SKM-1 treated with dmso at 0.1 percent for 144 hours (cell line): ENCODE measurements around the gene TVP23A.
A peak's percentile ranks its signal among the peaks of the same experiment; 100 is the strongest.
"Not testable (repeated sequence)": the region's sequence is repeated elsewhere in the genome, so short reads cannot be mapped to it uniquely, and the experiment has no call there.

Source experiments
- DNase-seq: peaks from one replicate; lab custom pipeline; 2025; ENCODE audit not compliant: unreplicated experiment; lab: John Stamatoyannopoulos, UW

Gene TVP23A

DNA sequence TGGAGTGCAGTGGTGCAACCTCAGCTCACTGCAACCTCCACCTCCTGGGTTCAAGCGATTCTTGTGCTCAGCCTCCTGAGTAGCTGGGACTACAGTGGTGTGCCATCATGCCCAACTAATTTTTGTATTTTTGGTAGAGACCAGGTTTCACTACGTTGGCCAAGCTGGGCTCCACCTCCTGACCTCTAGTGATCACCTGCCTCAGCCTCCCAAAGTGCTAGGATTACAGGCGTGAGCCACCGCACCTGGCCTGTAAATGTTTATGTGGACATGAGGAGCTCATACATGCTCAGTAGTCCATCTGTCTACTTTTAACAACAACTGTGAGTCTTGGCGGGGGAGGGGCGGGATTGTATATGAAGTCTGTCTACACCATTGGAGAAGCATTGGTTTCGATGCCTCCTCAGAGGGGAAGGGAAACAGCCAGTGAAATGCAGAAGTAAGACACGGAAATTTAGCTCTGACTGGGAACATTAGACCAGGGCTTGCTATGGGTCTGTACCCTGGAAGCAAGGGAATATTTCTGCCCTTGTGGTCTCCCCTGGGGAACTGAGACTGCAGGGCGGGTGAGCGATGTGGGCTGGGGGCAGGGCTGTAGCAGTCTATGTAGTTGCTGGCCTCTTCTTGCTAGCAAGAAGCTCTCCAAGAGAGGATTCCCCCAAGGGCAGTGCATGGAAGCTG is 65.6 kb downstream of the TVP23A start:
- peak; percentile 88 for DNase-seq

DNA sequence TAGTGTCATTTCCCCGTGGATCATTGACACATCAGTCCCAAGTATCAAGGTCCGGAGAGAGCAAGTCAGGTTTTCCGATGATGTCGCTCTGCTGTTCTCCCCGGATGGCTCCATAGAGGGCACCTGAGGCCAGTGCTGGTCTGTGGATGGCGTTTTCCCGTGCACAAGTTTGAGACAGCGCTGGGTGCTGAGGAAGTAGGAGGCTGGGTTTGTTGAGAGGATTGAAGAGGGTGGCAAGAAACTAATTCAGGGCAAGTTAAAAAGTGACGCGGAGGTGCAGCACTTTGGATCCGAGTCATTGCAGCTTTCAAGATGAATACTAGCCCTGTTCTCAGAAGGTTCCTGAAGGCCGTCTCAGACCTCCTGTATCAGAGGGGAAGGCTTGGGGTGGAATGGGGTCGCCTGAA is 67.3 kb downstream of the TVP23A start:
- DNase-seq: no peak

GRCh38 chr16:10750793-10751192 is 67.8 kb downstream of the TVP23A start:
- no peak for DNase-seq

DNA sequence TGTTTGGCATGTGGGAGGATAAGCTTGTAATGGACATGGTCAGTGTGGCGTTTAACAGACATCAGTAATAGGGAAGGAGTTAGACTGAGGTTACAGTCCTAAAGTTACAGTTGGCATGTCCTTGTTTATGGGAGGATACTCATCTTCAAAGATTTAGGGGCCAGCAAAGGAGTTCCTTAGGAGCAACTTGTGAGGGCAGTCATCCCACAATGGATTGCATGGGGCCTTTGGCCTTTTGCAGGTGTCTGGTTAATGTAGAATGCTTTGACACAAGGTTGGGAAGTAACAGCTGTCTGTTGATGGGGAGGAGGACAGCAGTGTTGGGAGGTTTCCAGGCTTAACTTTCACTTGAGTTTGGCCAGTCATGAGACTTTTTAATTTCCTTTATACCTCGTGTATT is 72.8 kb downstream of the TVP23A start:
- DNase-seq: no peak

DNA sequence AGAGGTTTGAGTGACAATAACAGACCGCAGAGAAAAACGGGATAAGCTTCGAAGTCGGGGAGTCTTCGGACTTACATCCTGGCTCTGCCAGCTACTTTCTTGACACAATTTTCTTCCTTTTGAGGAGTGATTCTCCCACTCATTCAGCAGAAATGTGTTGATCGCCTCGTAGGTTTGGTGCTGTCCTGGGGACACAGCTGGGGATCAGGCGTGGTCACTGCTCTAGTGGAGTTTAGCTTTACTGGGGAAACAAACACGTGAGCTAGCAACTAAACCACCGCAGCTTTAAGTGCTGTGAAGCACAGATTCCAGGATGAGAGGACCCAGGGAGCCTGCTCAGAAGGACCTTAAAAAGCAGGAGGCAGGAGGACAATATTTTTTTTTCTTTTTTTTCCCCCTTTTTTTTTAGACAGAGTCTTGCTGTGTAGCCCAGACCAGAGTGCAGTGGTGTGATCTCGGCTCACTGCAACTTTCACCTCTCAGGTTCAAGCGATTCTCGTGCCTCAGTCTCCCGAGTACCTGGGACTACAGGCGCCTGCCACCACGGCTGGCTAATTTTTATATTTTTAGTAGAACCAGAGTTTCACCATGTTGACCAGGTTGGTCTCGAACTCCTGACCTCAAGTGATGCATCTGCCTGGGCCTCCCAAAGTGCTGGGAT is 74.1 kb downstream of the TVP23A start:
- DNase-seq: no peak

DNA sequence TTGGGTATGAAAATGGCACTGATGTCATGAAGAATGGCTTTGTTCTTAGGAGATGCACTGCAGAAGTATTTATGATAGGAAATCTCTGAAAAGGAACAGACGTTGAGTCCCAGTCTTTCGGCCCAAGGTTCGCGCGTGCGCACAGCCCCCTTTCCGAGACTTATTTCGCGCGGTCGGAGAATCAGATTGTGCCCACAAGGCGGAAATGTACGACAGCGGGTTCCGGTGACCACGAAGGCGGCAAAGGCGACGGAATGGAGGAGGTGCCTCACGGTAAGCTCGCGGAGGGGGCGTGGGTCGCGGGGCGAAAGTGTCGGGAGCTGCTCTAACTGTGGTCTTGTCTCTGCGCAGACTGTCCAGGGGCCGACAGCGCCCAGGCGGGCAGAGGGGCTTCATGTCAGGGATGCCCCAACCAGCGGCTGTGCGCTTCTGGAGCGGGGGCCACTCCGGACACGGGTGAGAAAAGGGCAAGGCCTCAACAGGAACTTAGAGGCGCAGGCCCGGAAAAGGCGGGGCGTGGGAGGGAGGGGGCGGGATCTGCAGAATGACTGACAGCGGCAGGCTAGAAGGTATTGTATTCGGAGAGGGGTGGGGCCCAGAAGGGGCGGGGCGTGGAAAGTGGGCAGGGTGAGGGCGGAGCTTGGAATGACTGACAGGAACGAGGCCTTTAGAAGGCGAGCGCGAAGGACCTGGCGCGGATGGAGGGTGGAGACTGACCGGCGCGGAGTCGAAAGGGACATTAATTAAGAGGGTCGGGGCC is 74.8 kb downstream of the TVP23A start, which contains the start of gene NUBP1:
Gene NUBP1 (plus strand): TSS at position 233 of the 760 bp plus-strand sequence. CDS start 22 bp downstream, at position 255.
- DNase-seq: peak; percentile 89

GRCh38 chr16:10743227-10743609 is 75.4 kb downstream of the TVP23A start:
- no peak for DNase-seq

- DNase-seq: no peak
Measured at GRCh38 chr16:10741844-10742243, 76.8 kb downstream of the TVP23A start.

DNA sequence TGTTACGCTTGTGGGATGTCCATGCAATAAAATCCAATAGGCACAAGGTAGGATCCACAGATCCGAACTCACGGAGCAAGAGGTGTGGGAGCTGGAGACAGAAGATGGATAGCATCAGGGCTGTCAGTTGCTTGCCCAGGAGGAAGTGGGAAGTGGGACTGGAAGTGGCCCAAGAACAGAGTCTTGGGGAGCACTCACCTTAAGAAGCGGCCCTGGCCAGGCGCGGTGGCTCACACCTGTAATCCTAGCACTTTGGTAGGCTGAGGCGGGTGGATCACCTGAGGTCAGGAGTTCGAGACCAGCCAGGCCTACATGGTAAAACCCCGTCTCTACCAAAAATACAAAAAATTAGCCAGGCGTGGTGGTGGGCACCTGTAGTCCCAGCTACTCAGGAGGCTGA is 77.3 kb downstream of the TVP23A start:
- not testable (repeated sequence) for DNase-seq

DNA sequence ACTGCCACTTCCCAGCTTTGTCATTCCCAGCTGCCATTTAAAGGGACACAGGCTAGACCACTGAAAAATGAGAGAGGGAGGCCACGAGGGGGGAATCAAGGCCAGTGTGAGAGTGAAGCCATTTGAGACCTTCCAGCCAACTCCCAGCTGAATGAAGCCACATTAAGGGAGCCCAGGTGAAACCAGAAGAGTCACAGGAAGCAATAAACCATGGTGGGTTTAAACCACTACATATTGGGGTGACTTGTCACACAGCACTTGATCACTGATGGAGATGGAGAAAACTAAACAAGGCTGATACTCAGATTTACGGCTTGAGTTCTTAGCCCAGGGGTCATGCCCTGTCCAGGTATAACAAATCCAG is 77.8 kb downstream of the TVP23A start:
- no peak for DNase-seq

DNA sequence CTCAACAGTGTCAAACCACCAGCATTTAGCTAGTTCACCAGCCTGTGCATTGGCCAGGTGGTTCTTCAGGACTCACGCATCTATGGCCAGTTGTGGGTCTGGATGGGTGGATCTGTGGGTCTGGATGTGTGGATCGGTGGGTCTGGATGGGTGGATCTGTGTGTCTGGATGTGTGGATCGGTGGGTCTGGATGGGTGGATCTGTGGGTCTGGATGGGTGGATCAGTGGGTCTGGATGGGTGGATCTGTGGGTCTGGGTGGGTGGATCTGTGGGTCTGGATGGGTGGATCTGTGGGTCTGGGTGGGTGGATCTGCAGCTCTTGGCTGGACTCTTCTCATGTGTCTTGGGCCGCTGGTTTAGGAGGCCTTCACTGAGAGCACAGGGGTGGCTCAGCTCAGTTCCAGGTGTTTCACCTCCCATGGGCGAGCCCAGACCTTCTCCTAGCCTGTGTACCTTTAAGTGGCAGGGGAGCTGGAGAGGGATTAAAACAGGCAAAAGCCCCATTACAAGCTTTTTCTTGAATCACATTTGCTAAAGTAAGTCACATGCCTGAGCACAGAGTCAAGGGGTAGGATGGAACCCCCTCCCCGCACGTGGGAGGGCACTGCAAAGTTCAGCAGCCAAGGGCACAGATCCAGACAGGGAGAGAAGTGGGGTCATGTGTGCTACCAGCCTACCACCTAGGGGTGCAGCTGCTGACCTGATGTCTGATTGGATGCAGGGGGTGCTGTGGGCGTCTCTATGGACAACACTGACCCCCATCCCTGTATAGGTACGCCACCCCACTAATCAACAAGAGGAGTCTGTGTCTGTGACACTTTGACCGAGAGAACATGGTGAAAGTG is 78.4 kb downstream of the TVP23A start:
- no peak for DNase-seq

DNA sequence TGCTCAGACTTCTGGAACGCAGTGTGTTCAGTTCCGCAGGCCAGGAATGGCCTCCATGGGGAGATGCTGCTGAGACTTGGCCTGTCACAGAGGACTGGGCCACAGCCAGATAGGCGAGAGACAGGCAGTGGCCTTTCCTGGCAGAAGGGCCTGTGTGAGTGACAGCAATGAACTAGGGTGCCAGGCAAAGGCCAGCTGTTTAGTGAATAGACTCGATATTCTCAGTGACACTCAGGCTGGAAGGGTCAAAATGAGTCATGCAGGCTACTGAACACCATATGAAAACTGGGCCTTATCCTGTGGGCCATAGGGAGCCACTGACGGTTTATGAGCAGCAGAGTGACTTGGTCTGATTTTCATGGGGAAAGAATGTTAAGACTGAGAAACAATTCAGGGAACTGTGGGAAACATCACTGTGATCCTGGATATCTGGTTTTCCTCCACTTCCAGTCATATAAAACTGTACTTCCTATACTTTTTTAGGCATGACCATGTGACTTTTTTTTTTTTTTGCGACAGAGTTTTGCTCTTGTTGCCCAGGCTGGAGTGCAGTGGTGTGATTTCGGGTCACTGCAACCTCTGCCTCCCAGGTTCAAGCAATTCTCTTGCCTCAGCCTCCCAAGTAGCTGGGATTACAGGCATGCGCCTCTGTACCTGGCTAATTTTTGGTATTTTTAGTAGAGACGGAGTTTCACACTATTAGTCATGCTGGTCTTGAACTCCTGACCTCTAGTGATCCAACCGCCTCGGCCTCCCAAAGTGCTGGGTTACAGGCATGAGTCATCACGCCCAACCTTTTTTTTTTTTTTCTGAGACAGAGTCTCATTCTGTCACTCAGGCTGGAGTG is 80.1 kb downstream of the TVP23A start:
- DNase-seq: peak; percentile 58

DNA sequence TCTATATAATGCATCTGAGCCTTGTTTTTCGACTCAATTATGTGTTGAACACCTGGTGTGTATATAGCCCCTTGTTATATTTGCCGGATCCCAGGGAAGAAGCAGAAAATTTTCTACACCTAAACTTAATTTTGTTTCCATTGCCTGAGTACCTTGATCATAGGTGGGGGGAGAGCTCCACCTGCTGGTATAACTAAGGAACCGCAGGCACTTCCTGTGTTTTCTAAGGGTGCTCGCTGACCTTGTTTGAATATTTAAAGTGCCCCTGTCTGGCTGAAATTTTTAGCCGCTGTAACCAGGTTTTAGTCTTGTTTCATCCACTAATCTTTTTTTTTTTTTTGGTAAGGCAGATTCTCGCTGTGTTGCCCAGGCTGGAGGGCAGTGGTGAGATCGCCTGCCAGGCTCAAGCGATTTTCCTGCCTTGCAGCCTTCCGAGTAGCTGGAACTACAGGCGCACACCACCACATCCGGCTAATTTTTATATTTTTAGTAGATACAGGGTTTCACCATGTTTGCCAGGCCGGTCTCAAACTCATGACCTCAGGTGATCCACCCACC is 81.4 kb downstream of the TVP23A start:
- peak; percentile 74 for DNase-seq

GRCh38 chr16:10731790-10732189 is 86.8 kb downstream of the TVP23A start:
- no peak for DNase-seq

DNA sequence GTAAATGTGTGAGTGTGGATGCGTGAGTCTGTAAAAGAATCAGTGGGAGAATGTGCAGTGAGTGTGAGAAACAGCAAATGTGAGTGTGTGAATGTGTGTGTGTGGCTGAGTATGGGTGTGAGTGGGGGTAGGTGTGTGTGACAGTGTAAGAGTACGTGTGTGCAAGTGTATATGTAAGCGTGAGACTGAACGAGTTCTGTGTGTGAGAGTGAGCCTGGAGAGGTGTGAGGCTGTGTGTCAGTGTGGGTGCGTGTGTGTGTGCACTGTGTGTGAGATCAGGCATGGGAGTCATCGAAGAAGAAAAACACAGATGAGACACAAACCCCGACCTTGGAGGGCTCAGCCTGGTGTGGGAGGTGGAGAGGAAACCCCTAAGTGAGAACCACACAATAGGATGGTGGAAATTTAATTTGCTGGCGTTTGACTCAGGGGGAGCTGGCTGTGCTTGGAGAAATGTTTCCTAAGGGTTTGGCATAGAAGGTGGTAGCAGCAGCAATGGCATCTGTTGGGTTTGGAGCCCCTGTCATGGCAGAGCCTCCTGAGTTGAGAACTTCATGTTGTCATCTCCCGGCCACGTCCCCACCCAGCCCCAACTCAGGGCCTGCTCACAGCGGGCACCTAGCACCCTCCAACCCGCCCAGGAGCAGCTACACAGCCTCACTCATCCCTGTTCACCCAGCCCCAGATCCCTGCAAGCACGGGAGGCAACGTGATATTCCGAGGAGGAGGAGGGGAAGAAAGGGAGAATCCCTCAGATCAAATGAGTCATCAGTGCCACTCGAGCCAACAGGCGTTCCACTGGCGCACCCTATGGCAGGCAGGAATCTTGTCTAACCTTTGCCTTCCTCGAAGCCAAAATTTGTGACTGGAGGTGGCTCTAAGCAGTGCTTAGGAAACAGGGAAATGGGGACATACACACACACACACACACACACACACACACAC is 89.2 kb downstream of the TVP23A start:
- no peak for DNase-seq

- no peak for DNase-seq
Measured at GRCh38 chr16:10728003-10728887, 90.3 kb downstream of the TVP23A start.
